ENCODE results near the gene LRIT2.

Gene LRIT2

GRCh38 chr10:84227810-84228209, 2.5 kb upstream of the LRIT2 start:
- H3K79me2 ChIP-seq (ENCODE audit: insufficient read depth, low read length): no peaks in the 10 kb centered on the region
- H3K4me1 ChIP-seq (ENCODE audit: insufficient read depth, low read length, poor library complexity, severe bottlenecking): no peaks in the 10 kb centered on the region
- H4K20me1 ChIP-seq (ENCODE audit: insufficient read depth, low read length, poor library complexity, severe bottlenecking): no peaks in the 10 kb centered on the region
- no peak overlapping the region for H2AFZ ChIP-seq (ENCODE audit: low read length)
- H3K4me3 ChIP-seq (ENCODE audit: low read length, poor library complexity, severe bottlenecking): no peak overlapping the region
- TF ChIP-seq EZH2phosphoT487 (IDR thresholded peaks at IDR 0.05; ENCODE audit: borderline replicate concordance): no peak
- H3K9me2 ChIP-seq (replicated peaks; ENCODE audit: low read depth, low read length): no peaks in the 10 kb centered on the region
- H3K9ac ChIP-seq (ENCODE audit: low read depth, low read length, poor library complexity, severe bottlenecking): no peak overlapping the region
- no peaks in the 10 kb centered on the region for H3F3A ChIP-seq (ENCODE audit: low read depth)
- H3K9me3 ChIP-seq (ENCODE audit: insufficient read depth, low read depth, low read length): no peaks in the 10 kb centered on the region
- no peaks in the 10 kb centered on the region for H3K36me3 ChIP-seq (ENCODE audit: insufficient read depth, low read length)
- H3K4me2 ChIP-seq (ENCODE audit: low read depth, low read length, poor library complexity, severe bottlenecking): no peak overlapping the region
- no peaks in the 10 kb centered on the region for H3K27me3 ChIP-seq (ENCODE audit: insufficient read depth, low read length, poor library complexity, severe bottlenecking)

GRCh38 chr10:84226616-84227015, 1.3 kb upstream of the LRIT2 start:
- TF ChIP-seq CTCF (conservative IDR thresholded peaks at IDR 0.05; ENCODE audit: low read length) (no peak), EZH2phosphoT487 (IDR thresholded peaks at IDR 0.05; ENCODE audit: borderline replicate concordance) (no peak)
- Histone ChIP-seq H3K79me2 (ENCODE audit: insufficient read depth, low read length) (no peaks in the 10 kb centered on the region), H3K9me2 (replicated peaks; ENCODE audit: low read depth, low read length) (no peaks in the 10 kb centered on the region), H3K4me3 (ENCODE audit: low read length, poor library complexity, severe bottlenecking) (no peak overlapping the region), H3K4me2 (ENCODE audit: low read depth, low read length, poor library complexity, severe bottlenecking) (no peak overlapping the region), H3F3A (ENCODE audit: low read depth) (no peaks in the 10 kb centered on the region), H3K27me3 (ENCODE audit: insufficient read depth, low read length, poor library complexity, severe bottlenecking) (no peaks in the 10 kb centered on the region), H3K4me1 (ENCODE audit: insufficient read depth, low read length, poor library complexity, severe bottlenecking) (no peaks in the 10 kb centered on the region), H4K20me1 (ENCODE audit: insufficient read depth, low read length, poor library complexity, severe bottlenecking) (no peaks in the 10 kb centered on the region), H3K36me3 (ENCODE audit: insufficient read depth, low read length) (no peaks in the 10 kb centered on the region), H2AFZ (ENCODE audit: low read length) (no peak overlapping the region), H3K9ac (ENCODE audit: low read depth, low read length, poor library complexity, severe bottlenecking) (no peak overlapping the region), H3K9me3 (ENCODE audit: insufficient read depth, low read depth, low read length) (no peaks in the 10 kb centered on the region)

- no peaks in the 10 kb centered on the region for H3K36me3 ChIP-seq (ENCODE audit: insufficient read depth, low read length)
- no peaks in the 10 kb centered on the region for H3K9me3 ChIP-seq (ENCODE audit: insufficient read depth, low read depth, low read length)
- no peaks in the 10 kb centered on the region for H3K9me2 ChIP-seq (replicated peaks; ENCODE audit: low read depth, low read length)
- H3K9ac ChIP-seq (ENCODE audit: low read depth, low read length, poor library complexity, severe bottlenecking): no peak overlapping the region
- no peaks in the 10 kb centered on the region for H3K27me3 ChIP-seq (ENCODE audit: insufficient read depth, low read length, poor library complexity, severe bottlenecking)
- H2AFZ ChIP-seq (ENCODE audit: low read length): no peak overlapping the region
- H3K79me2 ChIP-seq (ENCODE audit: insufficient read depth, low read length): no peaks in the 10 kb centered on the region
- H3F3A ChIP-seq (ENCODE audit: low read depth): no peaks in the 10 kb centered on the region
- no peaks in the 10 kb centered on the region for H4K20me1 ChIP-seq (ENCODE audit: insufficient read depth, low read length, poor library complexity, severe bottlenecking)
- no peak overlapping the region for H3K4me3 ChIP-seq (ENCODE audit: low read length, poor library complexity, severe bottlenecking)
- H3K4me2 ChIP-seq (ENCODE audit: low read depth, low read length, poor library complexity, severe bottlenecking): no peak overlapping the region
- no peak for TF ChIP-seq CTCF (conservative IDR thresholded peaks at IDR 0.05; ENCODE audit: low read length)
- no peak for TF ChIP-seq EZH2phosphoT487 (IDR thresholded peaks at IDR 0.05; ENCODE audit: borderline replicate concordance)
- no peaks in the 10 kb centered on the region for H3K4me1 ChIP-seq (ENCODE audit: insufficient read depth, low read length, poor library complexity, severe bottlenecking)
These were observed 824 bp downstream of the LRIT2 start for GRCh38 chr10:84224411-84225028.

DNA sequence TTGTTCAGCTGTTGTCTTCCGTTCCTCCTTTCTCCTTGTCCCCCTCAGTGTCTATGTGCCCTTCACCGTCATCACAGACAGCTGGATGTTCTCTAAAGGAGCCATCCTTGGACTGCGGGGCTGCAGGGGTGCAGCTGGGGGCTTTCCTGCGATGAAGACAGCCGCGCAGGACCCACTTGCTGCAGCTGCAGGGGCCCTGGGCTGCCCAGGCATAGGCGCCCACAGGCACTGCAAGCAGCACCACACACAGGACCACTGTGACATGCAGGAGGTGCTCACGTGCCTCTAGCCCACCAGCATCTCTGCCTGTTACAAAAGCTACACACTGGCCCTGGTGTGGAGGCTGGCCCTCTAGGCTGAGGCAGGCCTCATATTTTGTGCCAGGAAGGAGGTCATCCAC, 3.4 kb downstream of the LRIT2 start:
- no peak overlapping the region for H2AFZ ChIP-seq (ENCODE audit: low read length)
- no peaks in the 10 kb centered on the region for H3K4me1 ChIP-seq (ENCODE audit: insufficient read depth, low read length, poor library complexity, severe bottlenecking)
- H3K79me2 ChIP-seq (ENCODE audit: insufficient read depth, low read length): no peaks in the 10 kb centered on the region
- no peaks in the 10 kb centered on the region for H3K36me3 ChIP-seq (ENCODE audit: insufficient read depth, low read length)
- H3K9me2 ChIP-seq (replicated peaks; ENCODE audit: low read depth, low read length): no peaks in the 10 kb centered on the region
- H3K4me2 ChIP-seq (ENCODE audit: low read depth, low read length, poor library complexity, severe bottlenecking): no peak overlapping the region
- H3K9ac ChIP-seq (ENCODE audit: low read depth, low read length, poor library complexity, severe bottlenecking): no peak overlapping the region
- H3F3A ChIP-seq (ENCODE audit: low read depth): no peaks in the 10 kb centered on the region
- no peak for TF ChIP-seq CTCF (conservative IDR thresholded peaks at IDR 0.05; ENCODE audit: low read length)
- TF ChIP-seq EZH2phosphoT487 (IDR thresholded peaks at IDR 0.05; ENCODE audit: borderline replicate concordance): no peak
- no peaks in the 10 kb centered on the region for H3K9me3 ChIP-seq (ENCODE audit: insufficient read depth, low read depth, low read length)
- H3K27me3 ChIP-seq (ENCODE audit: insufficient read depth, low read length, poor library complexity, severe bottlenecking): no peaks in the 10 kb centered on the region
- H4K20me1 ChIP-seq (ENCODE audit: insufficient read depth, low read length, poor library complexity, severe bottlenecking): no peaks in the 10 kb centered on the region
- H3K4me3 ChIP-seq (ENCODE audit: low read length, poor library complexity, severe bottlenecking): no peak overlapping the region

All from Loucy (cell line).